Measurements from ENCODE around the gene PAK4. TPM values are rescaled to one million over a fixed set of nuclear protein-coding genes. Genes with fewer than 3 reads are reported as not detected.

PAK4 gene
- total RNA-seq, 1 donor from 2014 or later: 40.8 TPM

DNA sequence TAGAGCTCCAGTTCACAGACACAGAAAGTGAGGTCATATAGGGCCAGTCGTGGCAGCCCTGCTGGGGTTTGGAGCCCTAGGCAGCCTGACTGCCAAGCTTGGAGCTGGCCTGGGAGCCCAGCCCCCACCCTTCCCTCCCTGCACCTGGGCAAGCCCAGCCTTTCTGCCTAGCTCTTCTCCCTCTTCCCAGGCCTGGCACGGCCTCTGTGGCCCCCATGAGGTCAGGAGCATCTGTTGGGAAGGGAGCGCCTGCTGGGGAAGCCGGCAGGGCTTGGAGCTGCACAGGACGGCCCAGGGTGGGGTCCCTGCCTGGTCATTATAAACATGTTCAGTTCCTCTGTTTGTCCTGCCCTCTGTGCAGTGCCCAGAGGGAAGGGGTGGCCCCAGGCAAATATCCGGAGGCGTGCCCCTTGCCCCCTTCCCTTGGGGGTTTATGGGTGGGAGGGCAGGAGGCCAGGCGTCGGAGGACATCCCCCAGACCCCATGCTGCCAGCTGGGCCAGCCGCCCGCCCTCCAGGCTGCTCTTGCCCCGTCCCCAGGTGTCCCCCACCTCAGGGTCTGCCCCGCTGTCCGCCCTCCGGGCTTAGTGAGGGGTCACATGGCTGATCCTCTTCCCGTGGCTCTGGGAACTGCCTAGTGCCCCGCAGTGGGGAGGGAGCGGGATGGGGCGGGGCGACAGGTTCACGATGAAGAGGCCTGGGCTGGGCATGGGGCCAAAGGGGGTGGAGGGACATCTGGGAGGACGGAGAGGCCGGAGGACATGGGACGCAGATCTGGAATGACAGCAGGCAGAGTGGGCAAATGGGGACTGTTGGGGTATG is 41.2 kb downstream of the PAK4 start:
- peak; percentile 75 for ATAC-seq

DNA sequence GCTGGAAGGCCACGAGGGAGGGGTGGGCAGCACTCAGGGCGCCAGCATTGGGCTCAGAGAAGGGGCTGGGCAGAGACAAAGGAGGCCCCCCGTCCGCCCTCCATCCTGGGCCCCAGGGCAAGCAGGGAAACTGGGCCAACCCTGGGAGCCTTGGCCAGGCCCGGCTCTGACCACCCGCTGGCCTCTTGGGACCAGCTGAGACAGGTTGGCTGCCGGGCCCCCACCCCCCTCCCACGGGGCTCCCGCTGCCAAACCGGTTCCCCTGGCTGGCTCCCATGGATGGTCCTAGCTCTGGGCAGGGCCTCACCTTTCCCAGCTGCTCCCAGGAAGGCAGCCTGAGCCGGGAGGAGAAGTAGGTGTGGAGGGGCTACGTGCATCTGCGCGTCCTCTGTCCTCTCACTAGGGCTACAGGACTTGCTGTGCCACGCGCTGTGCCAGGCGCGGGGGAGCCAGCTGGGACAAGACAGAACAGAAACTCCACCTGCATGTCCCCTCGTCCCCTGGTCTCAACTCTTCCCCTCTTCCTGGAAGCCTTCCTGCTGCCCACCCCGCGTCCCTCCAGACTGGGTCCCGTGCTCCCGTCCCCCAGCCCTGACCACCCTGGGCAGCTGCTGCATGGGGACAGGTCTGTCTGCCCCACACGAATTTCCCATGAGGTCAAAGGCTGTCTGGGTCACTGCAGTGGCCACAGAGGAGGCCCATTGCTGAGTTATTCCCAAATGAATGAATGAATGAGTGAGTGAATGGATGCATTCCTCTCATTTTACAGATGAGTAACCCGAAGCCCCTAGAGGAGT is 42.1 kb downstream of the PAK4 start:
- ATAC-seq: peak; percentile 72

DNA sequence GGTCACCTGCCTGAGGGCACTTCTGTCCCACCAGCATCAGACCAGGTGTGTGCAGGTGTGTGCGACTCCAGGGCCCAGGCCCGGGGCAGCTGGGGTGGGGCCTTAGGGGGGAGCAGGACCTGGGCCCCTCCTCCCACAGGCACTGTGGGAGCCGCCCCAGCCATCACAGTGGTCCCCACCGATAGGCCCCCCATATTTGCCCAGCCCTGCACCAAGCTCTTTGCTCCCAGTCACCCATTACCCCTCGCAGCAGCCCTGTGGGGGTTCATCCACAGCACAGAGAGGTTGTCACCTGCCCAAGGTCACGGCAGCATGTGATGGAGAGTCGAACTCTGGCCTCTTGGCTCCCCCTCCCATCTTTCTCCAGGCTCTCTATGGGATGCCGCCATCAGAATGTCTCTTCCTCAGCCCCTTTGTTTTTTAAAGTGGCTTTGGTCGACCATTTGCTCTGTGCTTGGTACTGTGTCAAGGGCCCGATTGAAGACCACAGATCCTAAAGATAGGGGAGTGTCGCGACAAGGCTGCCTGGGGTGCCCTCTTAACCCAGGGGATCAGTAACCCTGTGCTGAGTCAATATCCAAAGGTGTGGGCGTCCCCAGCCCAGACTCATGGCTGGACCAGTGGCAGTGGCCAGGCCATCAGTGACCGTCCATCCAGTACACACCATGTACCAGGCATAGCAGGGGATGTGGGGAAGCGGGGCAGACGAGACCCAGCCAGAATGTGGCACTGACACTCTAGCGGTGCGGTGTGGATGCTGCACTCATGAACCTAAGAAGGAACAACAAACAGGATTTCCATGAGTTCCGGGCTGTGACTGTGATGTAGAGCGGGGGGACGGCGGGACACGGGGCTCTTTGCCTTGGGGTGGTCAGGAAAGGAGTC is 42.9 kb downstream of the PAK4 start:
- no peak for ATAC-seq

DNA sequence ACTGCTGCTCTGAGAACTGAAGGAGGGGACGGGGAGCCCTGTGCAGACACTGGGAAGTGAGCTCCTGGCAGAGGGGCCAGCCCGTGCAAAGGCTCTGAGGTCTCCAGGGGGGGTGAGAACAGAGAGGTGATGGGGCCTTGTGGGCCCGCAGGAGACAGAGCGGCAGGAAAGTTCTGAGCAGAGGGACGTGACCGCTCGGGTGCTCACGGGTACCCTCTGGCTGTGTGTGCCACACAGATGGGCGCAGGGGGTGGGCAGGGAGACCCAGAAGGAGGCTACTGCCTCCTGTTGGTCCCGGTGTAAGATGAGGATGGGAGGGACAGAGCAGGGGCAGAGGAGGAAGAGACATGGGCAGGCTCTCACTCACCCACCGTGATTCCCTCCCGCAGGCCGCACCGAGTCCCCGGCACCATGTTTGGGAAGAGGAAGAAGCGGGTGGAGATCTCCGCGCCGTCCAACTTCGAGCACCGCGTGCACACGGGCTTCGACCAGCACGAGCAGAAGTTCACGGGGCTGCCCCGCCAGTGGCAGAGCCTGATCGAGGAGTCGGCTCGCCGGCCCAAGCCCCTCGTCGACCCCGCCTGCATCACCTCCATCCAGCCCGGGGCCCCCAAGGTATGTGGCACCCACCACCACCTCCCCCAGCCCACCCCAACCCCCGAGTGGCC is 43.7 kb downstream of the PAK4 start:
- ATAC-seq: no peak

DNA sequence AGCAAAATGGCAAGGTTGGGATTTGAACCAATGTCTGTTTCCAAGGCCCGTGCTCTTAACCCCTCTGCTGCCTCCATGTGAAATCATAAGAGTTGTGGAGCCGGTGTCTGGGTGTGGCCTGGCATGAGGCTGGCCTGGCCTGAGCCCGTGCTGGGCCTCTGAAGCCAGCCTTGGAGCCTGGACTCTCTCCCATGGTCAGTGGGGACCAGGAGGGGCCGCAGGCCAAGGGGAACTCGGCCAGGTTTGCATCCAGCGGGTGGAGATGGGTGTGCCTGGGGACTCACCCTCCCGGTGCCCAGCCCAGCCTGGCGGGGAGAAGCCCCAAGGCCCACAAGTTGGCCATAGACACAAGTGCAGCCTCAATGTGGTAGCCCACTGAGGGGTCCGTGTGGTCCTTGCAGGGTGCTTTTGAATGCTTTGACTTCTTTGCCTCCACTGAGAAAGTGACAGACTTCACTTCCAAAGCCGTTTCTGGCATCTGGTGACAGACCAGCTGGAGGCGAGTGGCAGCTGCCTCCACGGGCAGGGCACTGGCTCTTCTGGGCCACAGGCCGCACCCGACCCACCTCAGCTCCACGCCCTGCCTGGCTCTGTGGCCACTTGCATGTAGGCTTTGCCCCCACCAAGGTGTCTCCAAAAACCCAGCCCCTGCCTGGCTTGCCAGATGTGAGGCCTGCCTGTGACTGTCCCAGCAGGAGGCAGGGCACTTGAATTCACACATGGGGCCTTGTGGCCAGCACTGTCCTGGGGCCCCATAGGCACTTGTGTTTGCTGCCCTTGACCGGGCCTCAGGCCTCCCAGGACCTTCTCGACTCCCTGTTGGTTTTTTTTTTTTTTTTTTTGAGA is 45.0 kb downstream of the PAK4 start:
- no peak for ATAC-seq

DNA sequence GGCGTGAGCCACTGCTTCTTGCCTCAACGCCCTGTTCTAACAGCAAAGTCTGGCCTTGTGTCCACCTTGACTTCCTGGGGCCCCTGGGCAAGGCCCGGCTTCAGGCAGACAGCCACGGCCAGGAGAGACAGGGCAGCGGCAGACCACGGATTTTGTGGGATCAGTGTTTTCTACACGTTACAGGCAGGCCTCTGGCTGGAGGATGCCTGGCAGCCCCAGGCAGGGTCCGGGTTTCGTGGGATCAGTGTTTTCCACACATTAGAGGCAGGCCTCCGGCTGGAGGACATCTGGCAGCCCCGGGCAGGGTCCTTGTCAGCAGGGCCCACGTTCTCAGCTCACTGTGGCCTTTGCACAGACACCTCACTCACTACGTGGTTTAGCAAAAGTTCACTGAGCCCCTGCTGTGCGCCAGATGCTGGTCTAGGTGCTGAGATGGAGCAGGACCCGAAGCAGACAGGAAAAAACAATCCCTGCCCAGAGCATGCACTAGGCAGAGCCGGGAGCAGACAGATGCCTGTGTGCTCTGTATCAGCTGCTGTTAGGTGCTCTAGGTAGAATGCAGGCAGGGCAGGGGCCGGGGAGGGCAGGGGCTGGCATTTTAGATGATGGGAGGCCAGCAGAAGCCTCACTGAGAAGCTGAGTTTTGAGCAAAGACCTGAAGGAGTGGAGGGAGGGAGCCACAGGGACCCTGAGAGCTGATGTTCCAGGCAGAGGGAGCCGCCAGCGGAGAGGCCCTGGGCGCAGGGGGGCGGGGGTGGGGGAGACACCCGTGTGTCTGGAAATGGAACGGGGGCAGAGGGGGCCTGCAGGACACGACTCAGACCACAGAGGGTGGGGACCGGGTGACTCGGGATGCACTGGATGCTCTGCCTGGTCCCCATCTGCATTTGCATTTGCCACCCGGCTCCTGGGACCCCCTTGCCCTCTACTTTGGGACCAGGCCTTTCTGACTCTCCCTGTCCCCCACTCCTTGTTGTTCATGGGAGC is 46.2 kb downstream of the PAK4 start:
- ATAC-seq: no peak

DNA sequence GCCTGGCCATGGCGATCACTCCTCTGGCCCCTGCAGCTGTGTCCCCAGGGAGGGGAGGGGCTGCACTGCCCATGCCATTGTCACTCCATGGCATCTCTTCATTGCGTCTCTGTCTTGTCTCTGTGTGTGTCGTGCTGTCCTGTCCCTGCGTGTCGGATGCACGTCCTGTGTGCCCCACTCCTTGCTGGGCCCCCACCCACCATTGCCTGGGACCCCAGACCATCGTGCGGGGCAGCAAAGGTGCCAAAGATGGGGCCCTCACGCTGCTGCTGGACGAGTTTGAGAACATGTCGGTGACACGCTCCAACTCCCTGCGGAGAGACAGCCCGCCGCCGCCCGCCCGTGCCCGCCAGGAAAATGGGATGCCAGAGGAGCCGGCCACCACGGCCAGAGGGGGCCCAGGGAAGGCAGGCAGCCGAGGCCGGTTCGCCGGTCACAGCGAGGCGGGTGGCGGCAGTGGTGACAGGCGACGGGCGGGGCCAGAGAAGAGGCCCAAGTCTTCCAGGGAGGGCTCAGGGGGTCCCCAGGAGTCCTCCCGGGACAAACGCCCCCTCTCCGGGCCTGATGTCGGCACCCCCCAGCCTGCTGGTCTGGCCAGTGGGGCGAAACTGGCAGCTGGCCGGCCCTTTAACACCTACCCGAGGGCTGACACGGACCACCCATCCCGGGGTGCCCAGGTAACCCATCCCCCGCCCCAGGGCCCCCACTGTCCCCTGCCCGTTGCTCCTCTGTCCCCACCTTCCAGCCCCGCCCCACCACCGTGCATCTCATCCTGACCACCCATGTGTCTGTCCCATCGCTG is 47.3 kb downstream of the PAK4 start:
- no peak for ATAC-seq

DNA sequence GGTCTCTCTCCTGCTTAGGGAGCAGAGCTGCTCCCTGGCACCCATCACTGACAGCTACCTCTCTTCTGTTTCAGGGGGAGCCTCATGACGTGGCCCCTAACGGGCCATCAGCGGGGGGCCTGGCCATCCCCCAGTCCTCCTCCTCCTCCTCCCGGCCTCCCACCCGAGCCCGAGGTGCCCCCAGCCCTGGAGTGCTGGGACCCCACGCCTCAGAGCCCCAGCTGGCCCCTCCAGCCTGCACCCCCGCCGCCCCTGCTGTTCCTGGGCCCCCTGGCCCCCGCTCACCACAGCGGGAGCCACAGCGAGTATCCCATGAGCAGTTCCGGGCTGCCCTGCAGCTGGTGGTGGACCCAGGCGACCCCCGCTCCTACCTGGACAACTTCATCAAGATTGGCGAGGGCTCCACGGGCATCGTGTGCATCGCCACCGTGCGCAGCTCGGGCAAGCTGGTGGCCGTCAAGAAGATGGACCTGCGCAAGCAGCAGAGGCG is 48.0 kb downstream of the PAK4 start:
- no peak for ATAC-seq

DNA sequence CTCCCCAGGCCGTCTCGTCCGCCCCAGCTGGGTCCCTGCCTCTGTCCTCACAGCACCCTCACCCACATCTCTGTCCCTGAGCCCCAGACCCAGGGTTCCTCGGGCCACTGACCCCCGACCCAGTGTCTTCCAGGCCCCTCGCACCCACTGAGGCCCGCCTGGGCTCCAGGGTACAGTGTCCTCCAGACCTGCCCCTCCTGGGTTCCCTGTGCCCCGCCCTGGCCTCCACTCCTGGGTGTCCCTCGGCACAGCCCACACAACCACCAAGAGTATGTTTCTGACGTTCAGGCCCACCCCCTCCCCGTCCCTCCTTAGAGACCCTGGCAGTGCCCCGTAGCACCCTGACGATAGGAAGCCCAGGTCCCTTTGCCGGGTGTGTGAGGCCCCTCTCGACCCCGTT is 48.6 kb downstream of the PAK4 start:
- ATAC-seq: no peak

DNA sequence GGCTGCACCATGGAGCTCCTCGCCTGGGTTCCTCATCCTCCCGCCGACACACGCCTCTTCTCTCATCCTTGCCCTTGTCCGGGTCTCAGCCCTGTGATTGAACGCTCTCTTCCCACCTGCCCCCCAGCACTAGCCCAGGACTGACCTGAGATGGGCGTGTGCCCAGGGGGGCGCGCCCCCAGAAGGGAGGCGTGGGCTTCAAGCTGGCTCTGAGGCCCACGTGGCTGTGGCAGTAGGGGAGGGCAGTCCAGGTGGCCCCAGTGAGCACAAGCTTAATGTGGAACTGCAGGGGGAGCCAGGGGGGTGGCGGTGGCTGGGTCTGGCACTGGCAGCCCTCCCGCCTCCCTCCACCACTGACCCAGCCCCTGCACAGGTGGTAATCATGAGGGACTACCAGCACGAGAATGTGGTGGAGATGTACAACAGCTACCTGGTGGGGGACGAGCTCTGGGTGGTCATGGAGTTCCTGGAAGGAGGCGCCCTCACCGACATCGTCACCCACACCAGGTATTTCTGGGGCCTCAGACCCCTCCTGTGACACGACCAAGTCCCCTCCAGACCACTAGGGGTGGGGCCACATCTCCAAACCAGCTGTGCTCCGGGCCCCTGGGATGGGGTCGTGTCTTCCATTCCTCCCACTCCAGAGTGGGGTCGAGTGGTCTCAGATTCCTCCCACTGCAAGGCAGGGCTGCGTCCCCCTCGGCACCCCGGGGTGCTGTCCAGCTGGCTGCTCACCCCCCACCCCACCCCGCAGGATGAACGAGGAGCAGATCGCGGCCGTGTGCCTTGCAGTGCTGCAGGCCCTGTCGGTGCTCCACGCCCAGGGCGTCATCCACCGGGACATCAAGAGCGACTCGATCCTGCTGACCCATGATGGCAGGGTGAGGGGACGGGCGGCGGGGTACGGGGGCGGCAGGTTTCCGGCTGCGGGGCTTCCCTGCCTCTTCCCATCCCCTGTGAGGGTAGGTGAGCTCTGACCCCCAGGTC is 49.3 kb downstream of the PAK4 start:
- no peak for ATAC-seq

DNA sequence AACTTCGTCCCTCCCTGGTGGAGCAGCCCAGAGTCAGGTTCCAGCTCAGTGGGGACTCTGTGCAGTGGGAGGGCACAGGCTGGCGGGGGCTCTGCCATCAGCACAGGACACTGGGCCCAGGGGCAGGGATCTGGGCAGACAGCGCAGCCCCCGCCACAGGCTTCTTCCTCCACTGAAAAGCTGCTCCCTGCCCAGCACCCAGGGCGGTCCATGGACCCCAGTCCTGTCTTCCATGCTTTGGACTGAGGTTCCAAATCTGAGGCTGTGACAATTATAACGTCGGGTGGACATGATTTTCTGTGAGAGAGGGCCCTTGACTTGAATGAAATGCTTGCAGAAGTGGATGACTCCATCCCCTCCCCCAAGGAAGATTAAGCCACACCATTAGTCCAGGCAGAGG is 50.0 kb downstream of the PAK4 start:
- no peak for ATAC-seq

DNA sequence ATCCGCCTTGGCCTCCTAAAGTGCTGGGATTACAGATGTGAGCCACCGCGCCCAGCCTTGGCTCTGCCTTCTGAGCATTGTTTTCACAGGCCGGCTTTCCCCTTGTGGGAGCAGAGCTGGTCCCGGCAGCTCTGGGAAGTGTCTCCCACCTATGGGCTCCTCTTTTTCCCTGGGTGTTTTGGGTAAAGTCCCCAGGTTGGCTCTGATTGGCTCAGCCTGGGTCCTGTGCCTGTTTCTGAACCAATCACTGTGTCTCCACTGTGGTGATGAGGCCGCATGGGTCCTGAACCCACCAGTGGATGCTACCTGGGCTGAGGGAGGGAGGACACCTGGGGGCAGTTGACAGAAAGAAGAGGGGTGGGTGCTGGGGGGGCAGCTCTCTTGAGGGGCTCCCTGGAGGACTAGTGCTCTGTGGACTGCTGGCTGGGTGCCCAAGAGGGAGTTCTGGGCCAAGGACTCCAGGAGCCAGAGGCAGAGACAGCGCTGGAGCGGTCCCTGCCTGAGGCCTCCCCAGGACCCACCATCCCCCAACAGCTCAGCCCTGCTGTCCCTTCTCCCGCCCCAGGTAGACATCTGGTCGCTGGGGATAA is 51.6 kb downstream of the PAK4 start:
- ATAC-seq: no peak

DNA sequence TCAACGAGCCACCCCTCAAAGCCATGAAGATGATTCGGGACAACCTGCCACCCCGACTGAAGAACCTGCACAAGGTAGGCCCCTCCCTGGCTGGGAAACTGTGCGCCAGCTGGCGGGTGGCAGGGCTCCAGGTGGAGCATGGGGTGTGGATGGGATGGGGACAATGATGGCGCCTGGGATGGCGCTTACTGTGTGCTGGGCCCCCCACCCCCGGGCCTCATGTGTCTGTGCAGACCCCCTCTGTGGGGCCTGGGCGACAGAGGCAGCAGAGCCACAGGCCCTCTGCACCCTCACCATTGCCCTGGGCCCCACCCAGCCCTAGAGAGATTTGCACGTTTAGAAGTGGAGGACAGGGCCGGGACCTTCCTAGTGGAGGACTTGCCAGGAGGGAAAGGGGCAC is 52.1 kb downstream of the PAK4 start:
- ATAC-seq: no peak

DNA sequence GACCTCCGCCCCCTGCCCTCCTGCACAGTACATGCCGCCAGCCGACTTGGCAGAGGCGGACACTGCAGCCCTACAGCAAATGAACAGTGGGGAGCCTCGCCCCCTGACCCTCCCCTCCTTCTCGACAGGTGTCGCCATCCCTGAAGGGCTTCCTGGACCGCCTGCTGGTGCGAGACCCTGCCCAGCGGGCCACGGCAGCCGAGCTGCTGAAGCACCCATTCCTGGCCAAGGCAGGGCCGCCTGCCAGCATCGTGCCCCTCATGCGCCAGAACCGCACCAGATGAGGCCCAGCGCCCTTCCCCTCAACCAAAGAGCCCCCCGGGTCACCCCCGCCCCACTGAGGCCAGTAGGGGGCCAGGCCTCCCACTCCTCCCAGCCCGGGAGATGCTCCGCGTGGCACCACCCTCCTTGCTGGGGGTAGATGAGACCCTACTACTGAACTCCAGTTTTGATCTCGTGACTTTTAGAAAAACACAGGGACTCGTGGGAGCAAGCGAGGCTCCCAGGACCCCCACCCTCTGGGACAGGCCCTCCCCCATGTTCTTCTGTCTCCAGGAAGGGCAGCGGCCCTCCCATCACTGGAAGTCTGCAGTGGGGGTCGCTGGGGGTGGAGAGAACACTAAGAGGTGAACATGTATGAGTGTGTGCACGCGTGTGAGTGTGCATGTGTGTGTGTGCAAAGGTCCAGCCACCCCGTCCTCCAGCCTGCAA is 52.9 kb downstream of the PAK4 start:
- ATAC-seq: no peak

DNA sequence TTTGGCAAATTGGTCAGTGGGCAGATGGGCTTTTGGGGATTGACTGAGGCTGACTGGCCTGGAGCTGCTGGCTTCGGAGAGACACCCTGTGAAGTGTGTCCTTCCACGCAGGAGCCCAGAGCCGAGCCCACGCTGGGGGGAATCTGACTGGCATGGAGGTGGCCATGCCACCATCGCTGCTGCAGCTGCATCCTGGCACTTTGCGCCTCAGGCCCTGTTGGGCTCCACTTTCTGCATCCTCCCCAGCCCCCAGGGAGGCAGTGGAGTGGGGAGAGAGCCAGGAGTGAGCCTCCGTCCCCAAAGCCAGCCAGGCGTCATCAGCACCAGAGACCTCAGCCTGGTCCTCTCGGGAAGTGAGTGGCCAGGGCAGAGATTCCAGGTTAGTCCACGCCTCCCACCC is 54.2 kb downstream of the PAK4 start:
- ATAC-seq: no peak

DNA sequence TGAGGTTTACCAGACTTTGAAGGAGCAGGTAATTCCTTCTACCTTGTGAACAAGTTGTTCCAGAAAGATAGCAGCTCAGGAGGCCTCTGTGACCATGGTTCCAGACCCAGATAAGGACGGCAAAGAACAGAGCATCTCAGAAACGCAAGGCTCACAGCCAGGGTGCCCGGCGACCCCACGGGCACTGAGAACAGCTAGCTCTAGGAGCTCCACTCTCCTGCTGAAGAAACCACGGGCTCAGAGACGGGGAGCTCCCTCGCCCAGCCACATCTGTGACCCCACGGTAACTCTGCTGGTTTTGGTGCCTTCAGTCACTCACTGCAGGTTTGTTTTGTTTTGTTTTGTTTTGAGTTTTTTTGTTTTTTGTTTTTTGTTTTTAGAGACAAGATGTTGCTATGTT is 55.2 kb downstream of the PAK4 start:
- no peak for ATAC-seq
